Measurements from ENCODE around the gene CPT1B. TPM values are rescaled to one million over a fixed set of nuclear protein-coding genes. Genes with fewer than 3 reads are reported as not detected.
"Not testable (repeated sequence)": the region's sequence is repeated elsewhere in the genome, so short reads cannot be mapped to it uniquely, and the experiment has no call there.

The CPT1B gene
- total and polyA plus RNA-seq, 7 donors: 1.4 to 22.6 (median 5.0) TPM

GRCh38 chr22:50533856-50534711 lies 44.1 kb downstream of the CPT1B start:
- peak overlapping the region in 3 of 4 donors; percentile 33 to 47 (median 37) for H3K27ac ChIP-seq
- H3K4me1 ChIP-seq: peaks cover 0 to 43% (median 33%) of the 10 kb centered on the region in 4 donors
- DNase-seq; intact Hi-C loops (cut with DNase I); H3K4me3 ChIP-seq; H3K9me3 ChIP-seq; H3K36me3 ChIP-seq: not testable (repeated sequence)
- 62 to 70% methylated on average over 21 of the region's 21 CpGs for WGBS, 2 donors
- peaks cover 33 to 98% (median 62%) of the 10 kb centered on the region in 3 donors for H3K27me3 ChIP-seq
- TF ChIP-seq POLR2AphosphoS5 (IDR thresholded peaks at IDR 0.05): peak in 2 of 4 donors; percentile 33 to 42

- DNase-seq: no peak
- Histone ChIP-seq H3K27ac (peak overlapping the region in 3 of 4 donors; percentile 79 to 93 (median 83)), H3K9me3 (no peaks in the 10 kb centered on the region), H3K4me1 (peaks cover 0 to 42% (median 33%) of the 10 kb centered on the region in 4 donors), H3K27me3 (peaks cover 33 to 92% (median 63%) of the 10 kb centered on the region in 3 donors), H3K36me3 (no peaks in the 10 kb centered on the region), H3K4me3 (peak overlapping the region in 1 of 4 donors; percentile 54)
- TF ChIP-seq CTCF (IDR thresholded peaks at IDR 0.05) (no peak), EP300 (IDR thresholded peaks at IDR 0.05) (no peak), POLR2A (IDR thresholded peaks at IDR 0.05) (no peak), POLR2AphosphoS5 (IDR thresholded peaks at IDR 0.05) (no peak)
- 75 to 83% methylated on average over 19 of the region's 19 CpGs for WGBS, 2 donors
- intact Hi-C loops (cut with DNase I): no loop called here
Measured at GRCh38 chr22:50532824-50533796, 45.1 kb downstream of the CPT1B start.

- WGBS, 2 donors: 4% methylated on average over 56 of the region's 56 CpGs
- Histone ChIP-seq H3K27ac (peak overlapping the region; percentile 73 to 93 (median 81)), H3K36me3 (no peaks in the 10 kb centered on the region), H3K4me3 (peak overlapping the region; percentile 39 to 54 (median 50)), H3K27me3 (peaks cover 33 to 84% (median 63%) of the 10 kb centered on the region in 3 donors), H3K9me3 (no peaks in the 10 kb centered on the region), H3K4me1 (peaks cover 0 to 46% (median 35%) of the 10 kb centered on the region in 4 donors)
- TF ChIP-seq CTCF (IDR thresholded peaks at IDR 0.05) (no peak), EP300 (IDR thresholded peaks at IDR 0.05) (no peak), POLR2A (IDR thresholded peaks at IDR 0.05) (peak in 1 of 2 donors; percentile 8), POLR2AphosphoS5 (IDR thresholded peaks at IDR 0.05) (peak; percentile 37 to 63 (median 46))
- intact Hi-C loops (cut with DNase I): no loop called here
- peak; percentile 92 for DNase-seq
Measured at GRCh38 chr22:50531962-50532674, 46.1 kb downstream of the CPT1B start.

GRCh38 chr22:50531546-50531961 lies 46.7 kb downstream of the CPT1B start:
- 1% methylated on average over 44 of the region's 44 CpGs for WGBS, 2 donors
- Histone ChIP-seq H3K36me3 (no peaks in the 10 kb centered on the region), H3K27me3 (peaks cover 33 to 79% (median 63%) of the 10 kb centered on the region in 3 donors), H3K4me3 (peak overlapping the region; percentile 39 to 54 (median 50)), H3K9me3 (no peaks in the 10 kb centered on the region), H3K4me1 (peaks cover 0 to 52% (median 40%) of the 10 kb centered on the region in 4 donors), H3K27ac (peak overlapping the region; percentile 73 to 93 (median 81))
- intact Hi-C loops (cut with DNase I): no loop called here
- no peak for TF ChIP-seq CTCF (IDR thresholded peaks at IDR 0.05)
- TF ChIP-seq EP300 (IDR thresholded peaks at IDR 0.05): no peak
- no peak for TF ChIP-seq POLR2A (IDR thresholded peaks at IDR 0.05)
- TF ChIP-seq POLR2AphosphoS5 (IDR thresholded peaks at IDR 0.05): peak in 1 of 4 donors; percentile 5
- no peak for DNase-seq

Data from sigmoid colon (tissue), 7 donors.